ENCODE data around the gene NADK2.

GRCh38 chr5:36158144-36158543 is 83.6 kb downstream of the NADK2 start:
- TF ChIP-seq TAF1 (IDR thresholded peaks at IDR 0.05; ENCODE audit: low read depth, low read length) (no peak), POLR2A (IDR thresholded peaks at IDR 0.05; ENCODE audit: low read depth, low read length) (no peak), SPI1 (IDR thresholded peaks at IDR 0.05; ENCODE audit: low read depth, low read length) (no peak)

Measured in GM12891 (cell line).